Measurements from ENCODE around the gene JUN.

The JUN gene

GRCh38 chr1:58738876-58739275 is 45.0 kb downstream of the JUN start:
- DNase-seq (ENCODE audit: low read depth): no peak
- H3K4me3 ChIP-seq (ENCODE audit: low read depth, low read length): no peak overlapping the region

GRCh38 chr1:58735586-58735985 is 48.3 kb downstream of the JUN start:
- no peak for DNase-seq (ENCODE audit: low read depth)

GRCh38 chr1:58734630-58735029 is 49.2 kb downstream of the JUN start:
- no peak overlapping the region for H3K4me3 ChIP-seq (ENCODE audit: low read depth, low read length)
- no peak for DNase-seq (ENCODE audit: low read depth)

More at GRCh38 chr1:58735586-58735985, 48.3 kb downstream of the JUN start:
- H3K4me3 ChIP-seq (ENCODE audit: low read depth, low read length): no peak overlapping the region

GRCh38 chr1:58732087-58732775 is 51.6 kb downstream of the JUN start:
- no peak for DNase-seq (ENCODE audit: low read depth)
- no peak overlapping the region for H3K4me3 ChIP-seq (ENCODE audit: low read depth, low read length)
